GM21447 (cell line): ENCODE results near the gene FUOM.

Experiments
- ATAC-seq: cut with Tn5 transposase; IDR thresholded peaks from one replicate; pipeline ENCODE4 v1.9.1; 2021; ENCODE audit not compliant: unreplicated experiment

FUOM gene, protein sequence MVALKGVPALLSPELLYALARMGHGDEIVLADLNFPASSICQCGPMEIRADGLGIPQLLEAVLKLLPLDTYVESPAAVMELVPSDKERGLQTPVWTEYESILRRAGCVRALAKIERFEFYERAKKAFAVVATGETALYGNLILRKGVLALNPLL

DNA sequence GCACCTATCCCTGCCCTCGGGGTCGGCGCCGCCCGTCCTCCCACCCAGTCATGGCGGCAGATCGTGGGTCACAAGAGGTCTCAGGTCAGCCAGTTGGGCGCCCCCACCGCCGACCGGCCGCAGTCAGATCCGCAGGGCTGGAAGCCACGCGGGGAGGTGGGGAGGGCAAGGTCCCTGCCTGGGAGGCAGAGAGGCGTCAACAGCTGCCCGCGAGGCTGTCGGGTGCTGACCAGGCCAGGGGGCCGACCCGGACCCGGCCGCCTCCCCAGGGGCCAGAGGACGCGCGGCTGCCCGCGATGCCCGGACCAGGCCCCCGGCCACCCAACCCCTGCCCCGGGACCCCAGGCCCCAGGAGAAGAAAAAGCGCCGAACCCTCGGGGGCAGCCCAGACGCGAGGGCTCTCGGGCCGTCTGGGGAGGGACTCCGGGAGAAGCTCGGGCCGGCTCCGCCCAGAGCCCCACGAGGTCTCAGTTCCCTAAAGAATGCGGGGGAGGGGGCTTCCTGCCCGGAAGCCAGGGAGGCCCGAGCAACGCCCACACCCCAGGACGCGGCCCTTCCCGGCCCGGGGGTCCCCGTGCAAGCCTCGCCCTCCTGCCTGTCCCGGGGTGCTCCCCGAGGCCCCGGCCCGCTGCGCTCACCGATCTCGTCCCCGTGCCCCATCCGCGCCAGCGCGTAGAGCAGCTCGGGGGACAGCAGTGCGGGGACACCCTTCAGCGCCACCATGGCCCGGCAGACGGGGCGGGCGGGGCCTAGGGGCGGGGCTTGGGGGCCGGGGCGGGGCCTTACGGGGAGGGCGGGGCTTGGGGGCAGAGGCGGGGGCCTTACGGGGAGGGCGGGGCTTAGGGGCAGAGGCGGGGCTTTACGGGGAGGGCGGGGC lies at the start of gene FUOM:
Gene FUOM (minus strand): TSS at position 735 of the 877 bp plus-strand sequence. CDS start 12 bp downstream, at position 723.
- ATAC-seq: peak; percentile 62

- no peak for ATAC-seq
Observed at GRCh38 chr10:133405844-133406527, 48.2 kb upstream of the FUOM start.

DNA sequence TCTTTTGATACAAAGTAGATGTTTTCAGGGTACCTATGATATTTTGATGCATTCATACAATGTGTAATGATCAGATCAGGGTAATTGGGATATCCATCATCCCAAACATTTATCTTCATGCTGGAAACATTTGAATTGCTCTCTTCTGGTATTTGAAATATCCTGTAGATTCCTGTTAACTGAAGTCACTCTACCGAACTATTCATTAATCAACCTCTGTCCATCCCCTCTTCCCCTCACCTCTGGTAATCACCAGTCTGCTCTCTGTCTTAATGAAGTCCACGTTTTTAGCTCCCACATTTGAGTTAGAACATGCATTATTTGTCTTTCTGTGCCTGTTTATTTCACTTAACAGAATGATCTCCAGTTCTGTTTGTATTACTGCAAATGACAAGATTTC lies 47.5 kb upstream of the FUOM start:
- no peak for ATAC-seq

DNA sequence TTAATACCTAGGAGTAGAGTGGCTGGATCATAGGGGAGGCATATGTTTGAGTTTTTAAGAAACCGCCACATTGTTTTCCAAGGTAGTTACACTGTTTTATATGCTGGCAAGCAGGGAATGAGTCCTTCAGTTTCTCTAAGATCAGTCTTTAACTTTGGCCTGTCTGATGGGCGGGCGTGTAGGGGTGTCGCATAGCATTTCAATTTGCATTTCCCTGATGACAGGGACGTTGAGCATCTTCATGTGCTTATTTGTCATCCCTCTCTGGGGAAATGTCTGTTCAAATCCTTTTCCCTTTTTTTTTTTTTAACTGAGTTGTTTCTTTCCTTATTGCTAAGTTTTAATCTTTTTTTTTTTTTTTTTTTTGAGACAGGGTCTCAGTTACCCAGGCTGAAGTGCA lies 46.0 kb upstream of the FUOM start:
- ATAC-seq: no peak

DNA sequence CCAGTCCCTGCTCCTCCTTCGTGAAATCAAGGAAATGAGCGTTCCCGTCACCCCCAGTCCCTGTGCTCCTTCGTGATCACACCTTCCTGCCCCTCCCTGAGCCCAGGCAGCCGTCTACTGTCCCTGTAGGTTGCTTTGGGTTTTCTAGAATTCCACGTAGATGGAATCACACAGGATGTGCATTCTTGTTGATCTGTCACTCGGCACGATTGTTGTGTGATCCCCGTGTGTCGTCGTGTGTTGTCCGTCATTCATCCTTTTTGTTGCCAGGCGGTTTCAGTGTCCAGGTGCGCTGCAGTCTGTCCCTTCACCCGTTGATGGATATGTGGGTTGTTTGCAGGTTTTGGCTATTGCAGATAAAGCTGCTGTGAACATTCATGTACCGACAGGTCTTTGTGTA lies 45.5 kb upstream of the FUOM start:
- ATAC-seq: no peak

GRCh38 chr10:133401981-133402725 lies 44.3 kb upstream of the FUOM start:
- ATAC-seq: no peak

DNA sequence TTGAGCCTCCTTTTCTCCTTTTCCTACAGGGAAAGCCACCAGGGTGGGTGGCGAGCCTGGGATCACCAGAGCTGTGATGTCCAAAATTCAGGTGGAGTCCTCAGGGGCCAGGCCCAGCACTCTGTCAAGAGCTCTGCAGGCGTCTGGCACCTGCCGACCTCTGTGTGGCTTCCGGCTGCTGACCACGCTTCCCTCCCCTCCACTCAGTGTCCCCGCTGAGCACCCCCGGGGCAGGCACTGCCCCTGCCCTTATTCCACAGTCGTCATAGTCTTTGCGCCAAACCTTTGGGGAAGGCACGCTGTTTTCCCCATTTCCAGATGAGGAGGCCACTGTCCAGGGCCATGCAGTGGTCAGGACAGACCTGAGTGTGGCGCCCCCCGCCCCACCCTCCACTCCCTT lies 43.7 kb upstream of the FUOM start:
- no peak for ATAC-seq

DNA sequence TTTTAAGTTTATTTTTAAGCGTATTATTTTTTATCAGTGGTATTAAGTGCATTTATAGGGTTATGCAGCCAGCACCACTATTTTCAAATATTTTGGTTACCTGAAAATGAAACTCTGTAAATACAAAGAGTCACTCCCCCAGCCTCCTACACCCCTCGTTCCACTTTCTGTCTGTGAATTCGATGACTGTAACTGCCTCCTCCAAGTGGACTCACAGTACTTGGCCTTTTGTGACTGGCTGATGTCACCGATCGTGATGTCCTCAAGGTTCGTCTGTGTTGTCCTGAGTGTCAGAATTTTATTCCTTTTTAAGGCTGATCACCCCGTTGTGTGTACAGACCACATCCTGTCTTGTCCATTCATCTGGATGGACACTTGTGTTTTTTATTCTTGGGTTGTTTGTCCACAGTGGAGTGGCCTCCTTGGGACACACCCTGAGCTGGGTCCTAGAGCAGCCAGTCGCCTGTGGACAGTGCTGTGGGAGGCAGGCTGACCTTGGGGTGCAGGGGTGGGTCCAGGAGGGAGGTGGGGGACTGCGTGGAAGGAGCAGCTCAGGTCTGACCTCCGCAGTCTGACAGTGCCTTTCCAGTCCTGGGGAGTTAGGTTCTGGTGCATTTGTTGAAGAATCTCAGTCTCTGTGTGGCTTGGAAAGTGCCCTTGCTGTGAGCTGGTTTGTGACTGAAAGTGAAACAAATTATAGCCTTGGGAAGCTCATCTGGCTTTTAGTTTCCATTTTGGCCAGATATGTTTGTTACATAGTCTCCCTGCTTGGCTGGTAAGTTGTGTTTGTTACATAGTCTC lies 43.0 kb upstream of the FUOM start:
- ATAC-seq: peak; percentile 90

DNA sequence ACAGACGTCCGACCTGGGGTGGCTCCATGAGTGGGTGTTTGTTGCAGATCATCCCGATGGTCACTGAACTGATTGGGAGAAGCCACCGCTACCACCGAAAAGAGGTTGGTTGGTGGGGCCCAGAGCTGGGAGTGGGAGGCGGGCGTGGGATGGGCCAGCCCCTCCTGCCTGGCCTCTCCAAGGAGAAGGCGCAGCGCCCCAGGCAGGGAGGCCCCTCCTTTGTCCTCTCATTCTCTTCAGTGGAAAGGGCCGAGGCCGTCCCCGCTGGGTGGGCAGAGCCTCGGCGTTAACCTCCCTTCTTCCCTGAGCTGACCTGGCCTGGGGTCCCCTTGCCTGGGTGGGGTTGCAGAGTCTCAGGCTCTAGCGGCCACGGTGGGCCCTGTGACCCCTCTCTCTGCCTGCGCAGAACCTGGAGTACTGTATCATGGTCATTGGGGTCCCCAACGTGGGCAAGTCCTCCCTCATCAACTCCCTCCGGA lies 41.3 kb upstream of the FUOM start:
- ATAC-seq: no peak

DNA sequence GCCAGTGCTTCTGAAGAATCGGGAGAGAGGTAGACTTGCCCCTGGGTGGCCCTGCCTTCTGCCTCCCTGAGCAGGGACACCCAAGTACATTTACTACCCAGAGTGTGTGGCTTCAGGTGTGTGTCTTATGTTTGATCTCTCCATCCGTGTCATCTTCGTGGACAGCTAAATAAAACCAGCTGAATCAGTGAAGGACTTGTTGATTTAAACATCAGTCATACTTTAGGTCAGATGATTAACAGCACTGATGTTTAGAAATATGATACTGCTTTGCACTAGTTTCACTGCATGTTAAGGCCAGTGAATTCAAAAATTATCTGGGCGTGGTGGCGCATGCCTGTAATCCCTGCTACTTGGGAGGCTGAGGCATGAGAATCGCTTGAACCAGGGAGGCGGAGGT lies 40.1 kb upstream of the FUOM start:
- no peak for ATAC-seq

GRCh38 chr10:133396035-133396624 lies 38.3 kb upstream of the FUOM start:
- ATAC-seq: no peak

GRCh38 chr10:133394801-133395221 lies 37.0 kb upstream of the FUOM start:
- no peak for ATAC-seq

DNA sequence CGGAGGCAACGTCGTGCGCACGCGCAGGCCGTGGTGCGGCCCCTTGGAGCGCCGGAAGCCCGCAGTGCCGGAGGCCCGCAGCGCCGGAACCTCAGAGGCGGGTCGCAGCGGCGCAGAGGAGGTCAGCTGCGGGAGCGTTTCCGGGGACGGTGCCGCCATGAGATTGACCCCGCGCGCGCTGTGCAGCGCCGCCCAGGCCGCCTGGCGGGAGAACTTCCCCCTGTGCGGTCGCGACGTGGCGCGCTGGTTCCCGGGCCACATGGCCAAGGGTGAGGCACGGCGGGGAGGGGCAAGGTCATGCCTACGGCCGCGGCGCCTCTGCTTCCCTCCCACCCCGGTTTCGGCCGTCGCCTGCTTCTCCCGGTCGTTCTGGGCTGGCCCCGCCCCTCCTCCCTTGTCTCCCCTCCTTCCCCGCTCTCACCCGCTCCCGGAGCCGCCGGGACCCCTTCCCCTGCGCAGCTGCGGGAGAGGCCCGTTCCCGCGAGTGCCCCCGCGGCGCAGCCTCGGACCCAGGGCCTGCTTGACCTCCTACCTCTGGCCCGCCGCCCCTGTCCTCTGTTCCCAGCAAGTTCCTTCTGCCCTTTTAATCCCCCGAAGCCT lies 36.3 kb upstream of the FUOM start, which contains the start of gene MTG1:
Gene MTG1 (plus strand): TSS at position 94 of the 600 bp plus-strand sequence. CDS start 64 bp downstream, at position 158.
- peak; percentile 46 for ATAC-seq

DNA sequence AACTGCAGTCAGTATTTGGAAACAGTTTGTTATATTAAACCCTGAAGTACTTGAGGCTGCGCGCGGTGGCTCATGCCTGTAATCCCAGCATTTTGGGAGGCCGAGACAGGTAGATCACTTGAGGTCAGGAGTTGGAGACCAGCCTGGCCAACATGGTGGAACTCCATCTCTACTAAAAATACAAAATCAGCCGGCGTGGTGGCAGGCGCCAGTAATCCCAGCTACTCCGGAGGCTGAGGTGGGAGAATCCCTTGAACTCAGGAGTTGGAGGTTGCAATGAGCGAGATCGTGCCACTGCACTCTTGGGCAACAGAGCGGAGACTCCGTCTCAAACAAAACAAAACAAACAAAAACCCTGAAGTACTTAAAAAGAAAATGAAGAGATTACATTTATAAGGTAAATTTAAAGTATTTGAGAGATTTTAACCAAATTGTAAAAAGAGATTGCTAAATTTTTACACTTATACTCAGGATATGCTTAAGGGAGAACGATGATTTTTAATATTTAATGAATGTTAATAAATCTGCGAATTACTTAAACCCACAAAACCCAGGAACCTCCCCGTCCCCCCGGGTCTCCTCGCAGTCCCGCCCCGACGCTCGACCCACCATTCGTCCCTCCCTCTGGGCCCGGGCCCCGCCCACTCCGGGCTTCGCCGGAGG lies 35.7 kb upstream of the FUOM start:
- ATAC-seq: no peak

GRCh38 chr10:133391761-133392518 lies 34.1 kb upstream of the FUOM start:
- no peak for ATAC-seq

- no peak for ATAC-seq
Observed at GRCh38 chr10:133391249-133391635, 33.4 kb upstream of the FUOM start.

- ATAC-seq: no peak
Observed at GRCh38 chr10:133390597-133391248, 32.9 kb upstream of the FUOM start.
